Activated CD8-positive, alpha-beta T cell treated with anti-CD3 and anti-CD28 coated beads, Interleukin-2, amount 10 ng/mL, durations not matched to agents 7 days and 5 days (primary cell): ENCODE measurements around the gene PLOD1. TPM values are rescaled to one million over a fixed set of nuclear protein-coding genes. Genes with fewer than 3 reads are reported as not detected.

Experiments
- ATAC-seq: fragments of 150-1000 bp; cut with Tn5 transposase; one replicate; pipeline ENCODE4 v1.10.0; 2021; ENCODE audit warnings: moderate library complexity
- CTCF ChIA-PET: fragments of 350-600 bp; sonication (Branson Sonifier 250); formaldehyde crosslinking; loops from one replicate; lab custom pipeline; 2021; ENCODE audit warnings: antibody characterized with exemption; lab: Charles Lee
- POLR2A ChIA-PET: fragments of 350-600 bp; sonication (Branson Sonifier 250); formaldehyde crosslinking; loops from one replicate; lab custom pipeline; 2021; ENCODE audit warnings: antibody characterized with exemption; lab: Charles Lee
- DNase-seq: peaks from one replicate; pipeline ENCODE4 v3.0.0-alpha.2; 2020
- H3K27ac Mint-ChIP-seq: one replicate; pipeline ENCODE4 v1.8.0; 2021; ENCODE audit warnings: mild to moderate bottlenecking, mixed read lengths
- H3K27me3 Mint-ChIP-seq: one replicate; pipeline ENCODE4 v1.8.0; 2021; ENCODE audit warnings: low read depth, mixed read lengths
- H3K36me3 Mint-ChIP-seq: one replicate; pipeline ENCODE4 v1.8.0; 2021; ENCODE audit warnings: low read depth, mixed read lengths
- H3K4me1 Mint-ChIP-seq: one replicate; pipeline ENCODE4 v1.8.0; 2021; ENCODE audit warnings: low read depth, mixed read lengths
- H3K4me3 Mint-ChIP-seq: one replicate; pipeline ENCODE4 v1.8.0; 2021; ENCODE audit warnings: mild to moderate bottlenecking, mixed read lengths
- H3K9me3 Mint-ChIP-seq: one replicate; pipeline ENCODE4 v1.8.0; 2022; ENCODE audit warnings: mixed read lengths; ENCODE audit not compliant: insufficient read depth
- total RNA-seq, 2 experiments: library from RNA; stranded (reverse); gene quantifications; one replicate each; pipeline ENCODE4 v1.2.3, GENCODE V29; 2021

PLOD1 gene
- total RNA-seq, 2 experiments from 2014 or later: 25.0 to 26.1 TPM

- no peak for DNase-seq
- Mint-ChIP-seq H3K4me3 (no peak overlapping the region), H3K27ac (no peak overlapping the region), H3K4me1 (no peaks in the 10 kb centered on the region), H3K36me3 (peaks cover 6% of the 10 kb centered on the region), H3K27me3 (no peaks in the 10 kb centered on the region), H3K9me3 (no peaks in the 10 kb centered on the region)
- POLR2A ChIA-PET: interaction anchor here (0.9 kb wide), 1 partner anchor 152 kb away, joined by 3 read pairs; no protein-coding TSS in a partner anchor
- ATAC-seq: no peak
- CTCF ChIA-PET: no interaction called here
These were observed 26.2 kb downstream of the PLOD1 start for GRCh38 chr1:11960715-11961114.

GRCh38 chr1:11961230-11961629, 26.7 kb downstream of the PLOD1 start:
- H3K9me3 Mint-ChIP-seq: no peaks in the 10 kb centered on the region
- no peaks in the 10 kb centered on the region for H3K4me1 Mint-ChIP-seq
- H3K36me3 Mint-ChIP-seq: peaks cover 6% of the 10 kb centered on the region
- ATAC-seq: no peak
- no peak overlapping the region for H3K4me3 Mint-ChIP-seq
- no peak overlapping the region for H3K27ac Mint-ChIP-seq
- CTCF ChIA-PET: no interaction called here
- no peak for DNase-seq
- POLR2A ChIA-PET: interaction anchor here (0.9 to 1.5 kb wide), 2 partner anchors 53 to 152 kb away, joined by 3 to 6 read pairs; no protein-coding TSS in a partner anchor
- H3K27me3 Mint-ChIP-seq: no peaks in the 10 kb centered on the region

DNA sequence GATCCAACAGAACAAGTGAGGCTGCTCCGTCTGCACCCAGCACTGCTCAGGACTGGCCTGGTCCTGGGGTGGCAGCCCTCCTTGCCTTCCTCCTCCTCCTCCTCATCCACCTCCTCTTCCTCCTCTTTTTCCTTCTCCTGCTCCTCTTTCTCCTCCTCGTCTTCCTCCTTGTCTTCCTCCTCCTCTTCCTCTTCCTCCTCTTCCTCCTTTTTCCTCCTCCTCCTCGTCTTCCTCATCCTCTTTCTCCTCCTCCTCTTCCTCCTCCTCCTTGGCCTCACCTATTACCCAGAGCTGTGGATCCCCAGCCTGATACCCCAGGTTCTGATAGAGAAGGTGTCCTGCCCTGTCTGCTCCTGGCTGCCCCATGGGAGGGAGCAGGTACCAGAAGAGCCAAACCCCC, 29.1 kb downstream of the PLOD1 start:
- Mint-ChIP-seq H3K9me3 (no peaks in the 10 kb centered on the region), H3K27me3 (no peaks in the 10 kb centered on the region), H3K4me1 (no peaks in the 10 kb centered on the region), H3K4me3 (no peak overlapping the region), H3K36me3 (peaks cover 6% of the 10 kb centered on the region), H3K27ac (no peak overlapping the region)
- ATAC-seq (no peak), DNase-seq (no peak)
- CTCF ChIA-PET: no interaction called here
- POLR2A ChIA-PET: no interaction called here

GRCh38 chr1:11964656-11965055, 30.1 kb downstream of the PLOD1 start:
- H3K36me3 Mint-ChIP-seq: peaks cover 6% of the 10 kb centered on the region
- ChIA-PET CTCF (no interaction called here), POLR2A (interaction anchor here (4.6 kb wide), 1 partner anchor 56 kb away, joined by 54 read pairs; no protein-coding TSS in a partner anchor)
- DNase-seq: no peak
- H3K27ac Mint-ChIP-seq: no peak overlapping the region
- H3K9me3 Mint-ChIP-seq: no peaks in the 10 kb centered on the region
- H3K27me3 Mint-ChIP-seq: no peaks in the 10 kb centered on the region
- ATAC-seq: no peak
- H3K4me1 Mint-ChIP-seq: no peaks in the 10 kb centered on the region
- H3K4me3 Mint-ChIP-seq: no peak overlapping the region

- CTCF ChIA-PET: interaction anchor here (0.8 to 2.1 kb wide), 5 partner anchors 12 to 131 kb away, joined by 3 to 9 read pairs (median 4); partner anchors contain the start of gene MFN2
- H3K27me3 Mint-ChIP-seq: no peaks in the 10 kb centered on the region
- POLR2A ChIA-PET: interaction anchor here (1.1 to 4.6 kb wide), 2 partner anchors 13 to 58 kb away, joined by 5 to 54 read pairs; partner anchors contain the start of gene MFN2
- peak; percentile 27 for DNase-seq
- no peak for ATAC-seq
- no peak overlapping the region for H3K4me3 Mint-ChIP-seq
- H3K27ac Mint-ChIP-seq: no peak overlapping the region
- H3K9me3 Mint-ChIP-seq: no peaks in the 10 kb centered on the region
- peaks cover 6% of the 10 kb centered on the region for H3K36me3 Mint-ChIP-seq
- peaks cover 7% of the 10 kb centered on the region for H3K4me1 Mint-ChIP-seq
These were observed 32.6 kb downstream of the PLOD1 start for GRCh38 chr1:11967028-11967547.

DNA sequence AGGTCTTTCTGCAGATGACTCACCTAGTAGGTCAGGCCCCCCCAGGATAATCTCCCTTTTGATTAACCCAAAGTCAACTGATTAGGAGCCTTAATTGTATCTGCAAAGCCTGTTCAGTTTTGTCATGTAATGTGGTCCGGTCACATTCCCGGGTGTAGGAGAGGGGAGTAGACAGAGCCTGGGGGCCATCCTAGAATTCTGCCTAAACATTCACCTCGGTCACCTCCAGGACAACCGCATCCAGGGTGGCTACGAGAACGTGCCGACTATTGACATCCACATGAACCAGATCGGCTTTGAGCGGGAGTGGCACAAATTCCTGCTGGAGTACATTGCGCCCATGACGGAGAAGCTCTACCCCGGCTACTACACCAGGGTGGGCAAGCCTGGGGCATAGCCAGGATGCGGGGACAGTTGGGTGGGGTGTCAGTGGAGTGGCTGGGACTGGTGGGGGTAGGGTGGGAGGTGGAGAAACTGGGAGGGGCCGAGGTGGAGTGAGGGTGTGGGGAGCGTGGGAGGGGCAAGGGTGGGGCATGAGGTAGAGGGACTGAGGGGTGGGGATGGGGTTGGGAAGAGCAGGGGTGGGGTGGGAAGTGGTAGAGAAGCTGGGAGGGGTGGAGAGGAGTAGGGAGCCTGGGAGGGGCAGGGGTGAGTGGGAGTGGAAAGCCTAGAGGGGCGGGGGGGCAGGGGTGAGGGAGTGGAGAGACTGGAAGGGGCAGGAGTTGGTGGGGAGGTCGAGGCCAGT, 36.1 kb downstream of the PLOD1 start:
- ChIA-PET CTCF (no interaction called here), POLR2A (interaction anchor here (7.0 kb wide), 1 partner anchor 62 kb away, joined by 138 read pairs; no protein-coding TSS in a partner anchor)
- DNase-seq (no peak), ATAC-seq (no peak)
- Mint-ChIP-seq H3K27me3 (no peaks in the 10 kb centered on the region), H3K4me1 (peaks cover 38% of the 10 kb centered on the region), H3K36me3 (peaks cover 23% of the 10 kb centered on the region), H3K9me3 (no peaks in the 10 kb centered on the region), H3K4me3 (no peak overlapping the region), H3K27ac (no peak overlapping the region)

- no peaks in the 10 kb centered on the region for H3K27me3 Mint-ChIP-seq
- ATAC-seq: no peak
- no peak overlapping the region for H3K4me3 Mint-ChIP-seq
- no peak overlapping the region for H3K27ac Mint-ChIP-seq
- H3K4me1 Mint-ChIP-seq: peaks cover 52% of the 10 kb centered on the region
- no peak for DNase-seq
- ChIA-PET CTCF (no interaction called here), POLR2A (interaction anchor here (7.6 kb wide), 1 partner anchor 68 kb away, joined by 310 read pairs; no protein-coding TSS in a partner anchor)
- no peaks in the 10 kb centered on the region for H3K9me3 Mint-ChIP-seq
- H3K36me3 Mint-ChIP-seq: peaks cover 39% of the 10 kb centered on the region
These were observed 43.1 kb downstream of the PLOD1 start for GRCh38 chr1:11977625-11978024.

DNA sequence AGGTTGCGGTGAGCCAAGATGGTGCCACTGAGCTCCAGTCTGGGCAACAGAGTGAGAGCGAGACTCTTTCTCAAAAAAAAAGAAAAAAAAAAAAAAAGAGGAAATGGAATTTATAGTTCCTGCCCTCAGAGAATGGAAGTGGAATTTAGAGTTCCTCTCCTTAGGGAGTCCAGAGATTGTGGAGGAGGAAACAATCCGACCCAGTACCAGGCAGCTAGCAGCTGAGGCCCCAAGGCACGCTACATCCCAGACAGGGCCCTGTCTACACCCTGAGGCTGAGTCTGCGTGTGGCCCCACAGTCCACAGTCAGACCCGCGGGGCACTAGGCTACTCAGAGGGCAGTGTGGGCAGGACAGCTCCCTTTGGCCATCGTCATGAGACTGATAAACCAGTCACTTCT, 43.8 kb downstream of the PLOD1 start:
- Mint-ChIP-seq H3K36me3 (peaks cover 38% of the 10 kb centered on the region), H3K4me3 (no peak overlapping the region), H3K27ac (no peak overlapping the region), H3K9me3 (no peaks in the 10 kb centered on the region), H3K4me1 (peaks cover 45% of the 10 kb centered on the region), H3K27me3 (no peaks in the 10 kb centered on the region)
- POLR2A ChIA-PET: interaction anchor here (7.6 kb wide), 1 partner anchor 69 kb away, joined by 310 read pairs; no protein-coding TSS in a partner anchor
- CTCF ChIA-PET: no interaction called here
- DNase-seq (no peak), ATAC-seq (no peak)

DNA sequence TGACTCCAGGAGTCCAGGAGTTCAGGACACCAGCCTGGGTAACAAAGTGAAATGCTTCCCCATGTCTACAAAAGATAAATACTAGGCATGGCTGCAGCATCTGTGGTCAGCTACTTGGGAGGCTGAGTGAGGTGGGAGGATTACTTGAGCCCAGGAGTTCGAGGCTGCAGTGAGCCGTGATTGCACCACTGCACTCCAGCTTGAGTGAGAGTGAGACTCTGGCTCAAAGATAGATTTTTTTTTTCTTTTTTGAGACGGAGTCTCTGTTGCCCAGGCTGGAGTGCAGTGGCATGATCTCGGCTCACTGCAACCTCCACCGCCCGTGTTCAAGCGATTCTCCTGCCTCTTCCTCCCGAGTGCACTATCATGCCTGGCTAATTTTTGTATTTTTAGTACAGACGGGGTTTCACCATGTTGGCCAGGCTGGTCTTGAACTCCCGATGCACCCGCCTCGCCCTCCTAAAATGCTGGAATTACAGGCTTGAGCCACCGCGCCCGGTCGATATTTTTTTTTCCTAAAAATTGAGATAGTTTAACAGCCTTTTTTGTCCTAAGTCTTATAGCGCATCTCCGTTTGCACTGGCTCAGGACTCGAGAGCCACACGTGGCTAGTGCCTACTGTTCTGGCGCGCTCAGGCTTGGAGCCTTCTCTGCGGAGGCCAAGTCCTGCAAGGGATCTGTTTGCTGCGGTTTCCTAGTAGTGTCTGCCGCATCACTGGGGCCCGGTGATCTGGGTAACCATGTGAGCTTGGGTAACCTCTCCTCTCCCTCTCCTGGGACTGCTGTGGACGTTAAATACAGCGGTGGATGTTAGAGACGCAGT, 44.7 kb downstream of the PLOD1 start:
- peaks cover 45% of the 10 kb centered on the region for H3K4me1 Mint-ChIP-seq
- peak overlapping the region; percentile 95 for H3K4me3 Mint-ChIP-seq
- no peaks in the 10 kb centered on the region for H3K27me3 Mint-ChIP-seq
- ATAC-seq (no peak), DNase-seq (no peak)
- H3K36me3 Mint-ChIP-seq: peaks cover 38% of the 10 kb centered on the region
- H3K9me3 Mint-ChIP-seq: no peaks in the 10 kb centered on the region
- POLR2A ChIA-PET: interaction anchor here (0.5 to 7.6 kb wide), 7 partner anchors 11 to 967 kb away, joined by 3 to 310 read pairs (median 4); partner anchors contain the start of genes PLOD1 and TARDBP
- CTCF ChIA-PET: interaction anchor here (0.7 to 1.8 kb wide), 5 partner anchors 11 to 172 kb away, joined by 3 to 8 read pairs (median 4); no protein-coding TSS in a partner anchor
- peak overlapping the region; percentile 93 for H3K27ac Mint-ChIP-seq

- Mint-ChIP-seq H3K4me3 (peak within 1 kb of the TSS; percentile 95), H3K36me3 (peaks cover 36% of the 10 kb centered on the region)
- CTCF ChIA-PET: interaction anchor here (0.7 to 2.1 kb wide), 9 partner anchors 12 to 173 kb away, joined by 3 to 8 read pairs (median 4); no protein-coding TSS in a partner anchor
These were observed 45.5 kb downstream of the PLOD1 start, which contains the start of gene MFN2 for GRCh38 chr1:11979851-11980675. Gene MFN2 (plus strand): TSS chr1:11980444. CDS start chr1:11989169, 8,725 bp downstream.

More at GRCh38 chr1:11979851-11980675, 45.5 kb downstream of the PLOD1 start, which contains the start of gene MFN2:
- peak within 1 kb of the TSS; percentile 98 for H3K27ac Mint-ChIP-seq
- POLR2A ChIA-PET: interaction anchor here (0.5 to 7.6 kb wide), 8 partner anchors 12 to 968 kb away, joined by 3 to 310 read pairs (median 4); partner anchors contain the start of genes KIAA2013, PLOD1 and TARDBP
- DNase-seq: peak; percentile 97
- peaks cover 37% of the 10 kb centered on the region for H3K4me1 Mint-ChIP-seq
- no peaks in the 10 kb centered on the region for H3K27me3 Mint-ChIP-seq
- H3K9me3 Mint-ChIP-seq: no peaks in the 10 kb centered on the region
- ATAC-seq: peak; percentile 97
